Measurements from ENCODE around the gene PPP4R4. TPM values are rescaled to one million over a fixed set of nuclear protein-coding genes. Genes with fewer than 3 reads are reported as not detected.

PPP4R4 gene
- total RNA-seq, 1 experiment from 2014 or later: 3.9 TPM

DNA sequence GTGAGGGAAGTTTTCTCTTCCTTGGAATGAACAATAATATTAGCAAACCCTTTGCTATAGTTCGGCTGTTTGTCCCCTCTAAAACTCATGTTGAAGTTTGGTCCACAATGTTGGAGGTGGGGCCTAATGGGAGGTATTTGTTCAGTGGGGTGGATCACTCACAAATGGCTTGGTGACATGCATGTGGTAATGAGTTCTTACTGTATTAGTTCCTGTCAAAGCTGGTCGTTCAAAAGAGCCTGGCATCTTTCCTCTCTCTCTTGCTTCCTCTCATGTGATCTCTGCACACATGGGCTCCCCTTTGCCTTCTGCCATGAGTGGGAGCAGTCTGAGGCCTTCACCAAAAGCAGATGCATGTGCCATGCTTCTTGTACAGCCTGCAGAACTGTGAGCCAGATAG, 13.1 kb upstream of the PPP4R4 start:
- no peak overlapping the region for H2BK15ac ChIP-seq (ENCODE audit: low read depth, low read length)
- no peak overlapping the region for H2AFZ ChIP-seq (ENCODE audit: low read length)
- Mint-ChIP-seq H3K9me3 (peaks cover 2 to 4% of the 10 kb centered on the region in 2 experiments; a peak in 3 of 5 replicates), H3K27me3 (ENCODE audit: low read depth) (peaks cover 4% of the 10 kb centered on the region), H3K36me3 (ENCODE audit: insufficient read depth in 1 of 3, low read depth in 3 of 3) (peaks cover 0 to 1% (median 0%) of the 10 kb centered on the region in 3 experiments; a peak in 1 of 7 replicates), H3K4me3 (no peak overlapping the region), H3K27ac (no peak overlapping the region; a peak in 1 of 7 replicates), H3K4me1 (peaks cover 20 to 24% of the 10 kb centered on the region in 2 experiments)
- no peak overlapping the region for H3K23ac ChIP-seq (ENCODE audit: insufficient read length, low read depth, low read length)
- 0 out of 2 replicates have a peak, but pooled peaks cover 2% of the 10 kb centered on the region for H3K4me1 ChIP-seq (ENCODE audit: insufficient read depth, low read length)
- no peak overlapping the region for H2AK5ac ChIP-seq (ENCODE audit: insufficient read length, low read length)
- no CpG with 5 or more reads among the region's 2 CpGs for WGBS (ENCODE audit: extremely low coverage, insufficient read length, low lambda C conversion rate)
- no peak overlapping the region for H3K56ac ChIP-seq (ENCODE audit: insufficient read length, low read depth, low read length)
- TF ChIP-seq CTCF (conservative IDR thresholded peaks at IDR 0.05): no peak
- H3T11ph ChIP-seq (ENCODE audit: low read length): no peak overlapping the region
- no peak for DNase-seq
- H4K20me1 ChIP-seq (ENCODE audit: control insufficient read depth, insufficient read depth, insufficient read length): no peaks in the 10 kb centered on the region
- H3K9me3 ChIP-seq (ENCODE audit: control insufficient read depth, low read depth, low read length): no peaks in the 10 kb centered on the region
- no peaks in the 10 kb centered on the region for H3K27me3 ChIP-seq (ENCODE audit: insufficient read depth, low read length)
- H4K8ac ChIP-seq (replicated peaks; ENCODE audit: insufficient read length, low read depth, low read length): no peak overlapping the region
- no peak overlapping the region for H4K5ac ChIP-seq (ENCODE audit: insufficient read length, low read depth, low read length)
- H3K4ac ChIP-seq (ENCODE audit: low read depth, low read length): no peak overlapping the region
- no peak overlapping the region for H4K91ac ChIP-seq (ENCODE audit: insufficient read length, low read depth, low read length)
- no peak overlapping the region for H3K18ac ChIP-seq (ENCODE audit: insufficient read length, low read depth, low read length)
- H2BK12ac ChIP-seq (ENCODE audit: insufficient read length, low read depth, low read length): no peak overlapping the region
- no peaks in the 10 kb centered on the region for H3K79me1 ChIP-seq (ENCODE audit: insufficient read depth, low read depth, low read length, poor library complexity, severe bottlenecking)
- no peak overlapping the region for H2BK5ac ChIP-seq (ENCODE audit: insufficient read length, low read length)
- H3K9ac ChIP-seq (ENCODE audit: extremely low read depth, insufficient read length, low read length): no peak overlapping the region
- H3K14ac ChIP-seq (ENCODE audit: insufficient read depth, low read length): no peak overlapping the region
- no peak overlapping the region for H2BK20ac ChIP-seq (ENCODE audit: low read depth, low read length, poor library complexity, severe bottlenecking)
- H2BK120ac ChIP-seq (ENCODE audit: low read depth, low read length, poor library complexity, severe bottlenecking): no peak overlapping the region
- H3K4me2 ChIP-seq (ENCODE audit: insufficient read depth, insufficient read length, low read length): no peak overlapping the region
- H3K23me2 ChIP-seq (ENCODE audit: insufficient read length, low read depth, low read length, poor library complexity, severe bottlenecking): no peaks in the 10 kb centered on the region
- no peaks in the 10 kb centered on the region for H3K79me2 ChIP-seq (ENCODE audit: insufficient read depth, low read length)
- no peak overlapping the region for H3K27ac ChIP-seq (ENCODE audit: insufficient read length, low read depth, low read length)
